ENCODE results near the gene THY1.

DNA sequence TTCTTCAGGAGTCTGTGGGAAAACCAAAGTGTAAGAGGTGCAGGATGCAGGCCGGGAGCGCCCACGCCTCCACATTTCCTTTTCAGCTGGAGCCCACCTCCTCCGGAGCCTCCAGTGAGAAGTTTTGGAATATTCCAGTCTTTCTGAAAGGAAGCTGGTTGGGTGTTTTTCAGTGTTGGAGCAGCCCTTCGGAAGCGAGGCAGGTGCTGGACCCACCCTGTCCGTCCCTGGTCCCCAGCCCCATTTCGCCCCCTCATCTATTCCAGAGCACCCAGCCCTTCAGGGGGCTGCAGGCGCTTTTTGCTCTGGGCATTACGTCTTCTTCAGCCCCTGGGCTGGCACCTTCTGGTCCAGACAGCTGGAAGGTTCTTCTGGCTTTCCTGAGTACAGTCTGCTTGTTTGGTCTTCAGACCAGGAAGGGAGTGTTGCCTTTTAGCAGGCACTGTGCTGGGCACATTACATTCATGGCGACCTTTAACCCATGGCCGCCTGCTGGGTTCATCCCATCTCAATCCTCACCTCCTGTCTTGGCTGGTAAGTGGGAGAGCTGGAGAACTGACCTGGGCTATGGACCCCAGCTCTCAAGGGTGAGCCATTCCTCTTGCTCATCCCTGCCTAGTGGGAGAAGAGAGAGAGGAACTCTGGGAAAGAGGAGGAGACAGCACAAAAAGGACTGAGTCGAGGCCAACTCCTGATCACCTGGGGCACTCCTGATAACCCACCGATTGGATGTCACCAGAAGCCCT lies 710 bp upstream of the THY1 start:
- TF ChIP-seq CTCF (IDR thresholded peaks at IDR 0.05) (no peak), POLR2A (IDR thresholded peaks at IDR 0.05) (no peak)

Measured in Peyer's patch (tissue), 4 donors.